Measurements from ENCODE around the gene PLAAT4.

Gene PLAAT4

DNA sequence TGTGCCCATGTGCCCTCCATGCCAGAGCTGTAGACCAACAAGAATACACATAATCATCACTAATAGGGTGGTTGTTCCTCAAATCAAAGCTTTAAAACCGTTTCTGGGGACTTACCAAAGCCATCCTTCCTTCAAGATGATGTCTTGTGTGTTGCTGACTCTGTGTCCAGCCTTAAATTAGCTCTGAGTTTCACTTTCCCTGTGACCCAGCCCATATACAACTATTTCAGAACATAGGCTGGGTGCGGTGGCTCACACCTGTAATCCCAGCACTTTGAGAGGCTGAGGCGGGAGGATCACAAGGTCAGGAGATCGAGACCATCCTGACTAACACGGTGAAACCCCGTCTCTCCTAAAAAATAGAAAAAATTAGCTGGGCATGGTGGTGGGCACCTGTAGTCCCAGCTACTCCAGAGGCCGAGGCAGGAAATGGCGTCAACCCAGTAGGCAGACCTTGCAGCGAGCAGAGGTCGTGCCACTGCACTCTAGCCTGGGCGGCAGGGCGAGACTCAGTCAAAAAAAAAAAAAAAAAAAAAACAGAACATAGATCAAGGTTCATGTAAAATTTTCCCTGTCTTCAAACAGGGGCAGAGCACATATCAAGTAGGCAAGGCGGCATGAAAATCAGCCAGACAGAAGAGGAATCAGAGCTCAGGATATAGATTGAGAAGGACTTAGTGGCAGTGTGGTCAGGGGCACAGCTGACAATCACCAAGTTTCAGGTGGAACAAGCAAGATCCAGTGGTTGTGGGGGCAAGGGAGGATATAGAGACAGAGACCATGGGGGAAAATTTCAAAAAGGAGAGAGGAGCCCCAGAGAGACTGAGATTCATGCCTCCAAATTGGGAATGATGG lies 26.8 kb downstream of the PLAAT4 start, which contains the start of gene PLAAT2:
TSS of gene PLAAT2 (minus strand) at position 179 of the 855 bp plus-strand sequence. CDS start at position 124, 55 bp downstream.
- H3K27me3 ChIP-seq (replicated peaks) = no peaks in the 10 kb centered on the region
- TF ChIP-seq, protein P1, sequence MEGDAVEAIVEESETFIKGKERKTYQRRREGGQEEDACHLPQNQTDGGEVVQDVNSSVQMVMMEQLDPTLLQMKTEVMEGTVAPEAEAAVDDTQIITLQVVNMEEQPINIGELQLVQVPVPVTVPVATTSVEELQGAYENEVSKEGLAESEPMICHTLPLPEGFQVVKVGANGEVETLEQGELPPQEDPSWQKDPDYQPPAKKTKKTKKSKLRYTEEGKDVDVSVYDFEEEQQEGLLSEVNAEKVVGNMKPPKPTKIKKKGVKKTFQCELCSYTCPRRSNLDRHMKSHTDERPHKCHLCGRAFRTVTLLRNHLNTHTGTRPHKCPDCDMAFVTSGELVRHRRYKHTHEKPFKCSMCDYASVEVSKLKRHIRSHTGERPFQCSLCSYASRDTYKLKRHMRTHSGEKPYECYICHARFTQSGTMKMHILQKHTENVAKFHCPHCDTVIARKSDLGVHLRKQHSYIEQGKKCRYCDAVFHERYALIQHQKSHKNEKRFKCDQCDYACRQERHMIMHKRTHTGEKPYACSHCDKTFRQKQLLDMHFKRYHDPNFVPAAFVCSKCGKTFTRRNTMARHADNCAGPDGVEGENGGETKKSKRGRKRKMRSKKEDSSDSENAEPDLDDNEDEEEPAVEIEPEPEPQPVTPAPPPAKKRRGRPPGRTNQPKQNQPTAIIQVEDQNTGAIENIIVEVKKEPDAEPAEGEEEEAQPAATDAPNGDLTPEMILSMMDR (IDR thresholded peaks at IDR 0.05; ENCODE audit: low read depth, low read length, missing control alignments) = no peak
- in situ Hi-C loops (cut with HindIII; ENCODE audit: low pct_ligation_motif_present, low sequenced_read_pairs) = no loop called here
- no peak within 1 kb of the TSS for H3K27ac ChIP-seq
- DNase-seq = no peak
- H3K36me3 ChIP-seq (replicated peaks) = no peaks in the 10 kb centered on the region
- no peak within 1 kb of the TSS for H3K4me3 ChIP-seq (ENCODE audit: low read depth, low read length)

DNA sequence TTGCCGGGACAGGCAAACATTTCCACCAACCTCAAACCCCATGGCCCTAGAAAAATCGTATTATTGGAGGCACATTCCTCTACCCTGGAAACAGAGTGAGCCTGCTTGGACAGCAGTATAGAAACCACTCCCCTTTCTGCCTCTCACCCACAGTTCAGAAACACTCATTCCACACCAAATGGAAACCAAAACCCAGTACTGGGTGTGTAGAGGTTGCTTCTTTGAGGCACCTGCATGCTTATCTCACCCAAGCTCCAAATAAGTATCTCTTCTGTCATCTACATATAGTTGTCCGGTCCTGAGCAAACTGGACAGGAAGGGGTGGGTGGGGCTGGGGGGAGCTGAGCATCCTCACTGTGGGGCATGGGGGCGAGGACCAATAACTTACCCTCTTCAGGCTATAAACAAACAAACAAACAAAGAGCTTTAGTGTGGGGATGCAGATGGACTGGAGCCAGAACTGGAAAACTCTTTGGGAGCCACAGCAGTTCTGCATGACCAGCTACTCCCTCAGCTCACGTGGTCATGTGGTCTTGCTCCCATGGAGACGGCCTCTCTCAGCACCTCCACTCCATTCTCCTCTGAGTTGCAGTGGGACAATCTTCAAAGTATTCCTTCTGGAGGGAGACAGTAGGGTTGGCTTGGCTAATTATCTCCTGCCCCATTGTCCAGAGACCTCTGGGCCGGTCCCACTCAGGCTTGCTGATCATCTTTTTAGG lies 27.6 kb downstream of the PLAAT4 start:
- no peak overlapping the region for H3K4me3 ChIP-seq (ENCODE audit: low read depth, low read length)
- DNase-seq = no peak
- H3K27me3 ChIP-seq (replicated peaks) = no peaks in the 10 kb centered on the region
- H3K27ac ChIP-seq = no peak overlapping the region
- H3K36me3 ChIP-seq (replicated peaks) = no peaks in the 10 kb centered on the region
- TF ChIP-seq, protein P1 (IDR thresholded peaks at IDR 0.05; ENCODE audit: low read depth, low read length, missing control alignments) = no peak
- in situ Hi-C loops (cut with HindIII; ENCODE audit: low pct_ligation_motif_present, low sequenced_read_pairs) = no loop called here

DNA sequence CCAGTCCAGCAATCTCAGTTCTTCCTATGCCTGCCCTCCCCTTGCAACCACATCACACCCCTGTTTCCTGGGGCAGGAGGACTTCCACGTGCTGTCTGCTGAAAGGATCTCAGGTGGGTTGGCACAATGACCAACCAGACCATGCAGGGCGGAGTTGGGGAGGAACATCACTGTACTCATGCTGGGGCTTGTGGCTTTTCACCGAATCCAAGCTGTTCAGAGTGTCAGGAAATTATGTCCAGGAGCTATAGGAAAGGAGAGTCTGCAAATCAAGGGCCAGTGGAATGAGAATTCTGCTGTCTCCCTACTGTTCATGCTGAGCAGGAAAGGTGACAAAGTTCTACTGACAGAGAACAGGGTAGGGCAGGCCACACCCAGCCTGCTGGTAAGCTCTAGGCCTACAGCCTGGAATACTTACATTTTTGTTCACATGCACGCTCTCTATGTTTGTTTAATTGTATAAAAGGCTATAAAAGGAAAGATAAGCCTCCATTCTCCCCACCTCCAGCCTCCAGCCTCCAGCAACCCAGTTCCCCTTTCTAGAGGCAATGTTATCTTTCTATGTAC lies 28.3 kb downstream of the PLAAT4 start:
- TF ChIP-seq, protein P1 (IDR thresholded peaks at IDR 0.05; ENCODE audit: low read depth, low read length, missing control alignments) = no peak
- no peak overlapping the region for H3K27ac ChIP-seq

DNA sequence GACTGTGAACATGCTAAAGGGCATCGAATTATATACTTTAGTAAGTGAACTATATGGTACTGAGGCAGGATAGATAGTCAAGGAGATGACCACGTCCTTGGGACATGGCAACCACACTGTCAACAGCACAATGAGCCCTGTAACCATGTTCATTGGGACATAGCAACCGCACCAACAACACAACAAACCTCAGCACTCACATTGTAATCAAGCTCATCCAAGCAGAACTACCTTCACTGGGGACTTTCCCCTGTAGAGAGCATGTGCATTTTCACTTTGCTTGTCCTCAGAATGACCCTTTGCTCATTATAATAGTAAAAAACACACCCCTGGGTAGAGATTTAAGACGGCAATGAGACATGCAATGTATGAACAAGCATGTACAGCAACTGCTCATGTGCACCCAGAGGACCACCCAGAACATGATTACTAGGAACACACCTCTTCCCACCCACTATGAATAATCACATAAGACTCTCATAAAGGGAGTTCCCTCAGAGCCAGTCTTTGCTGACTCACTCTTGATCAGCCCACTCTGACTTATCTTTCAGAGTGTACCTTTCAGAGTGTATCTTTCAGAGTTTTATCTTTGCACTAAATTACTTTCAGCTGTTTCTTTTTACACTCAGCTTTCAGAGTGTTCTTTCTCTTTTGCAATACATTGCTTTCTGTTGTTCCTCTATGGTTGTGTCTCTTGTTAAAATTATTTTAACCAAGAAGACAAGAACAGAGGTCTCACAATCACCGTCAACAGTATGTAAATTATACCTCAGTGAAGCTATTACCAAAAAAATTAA lies 30.6 kb downstream of the PLAAT4 start:
- Histone ChIP-seq H3K36me3 (replicated peaks) (no peaks in the 10 kb centered on the region), H3K27ac (peak overlapping the region; percentile 69)

More for the DNA sequence above, 28.3 kb downstream of the PLAAT4 start:
- H3K36me3 ChIP-seq (replicated peaks) = no peaks in the 10 kb centered on the region
- in situ Hi-C loops (cut with HindIII; ENCODE audit: low pct_ligation_motif_present, low sequenced_read_pairs) = no loop called here
- no peak overlapping the region for H3K4me3 ChIP-seq (ENCODE audit: low read depth, low read length)
- no peaks in the 10 kb centered on the region for H3K27me3 ChIP-seq (replicated peaks)
- no peak for DNase-seq

DNA sequence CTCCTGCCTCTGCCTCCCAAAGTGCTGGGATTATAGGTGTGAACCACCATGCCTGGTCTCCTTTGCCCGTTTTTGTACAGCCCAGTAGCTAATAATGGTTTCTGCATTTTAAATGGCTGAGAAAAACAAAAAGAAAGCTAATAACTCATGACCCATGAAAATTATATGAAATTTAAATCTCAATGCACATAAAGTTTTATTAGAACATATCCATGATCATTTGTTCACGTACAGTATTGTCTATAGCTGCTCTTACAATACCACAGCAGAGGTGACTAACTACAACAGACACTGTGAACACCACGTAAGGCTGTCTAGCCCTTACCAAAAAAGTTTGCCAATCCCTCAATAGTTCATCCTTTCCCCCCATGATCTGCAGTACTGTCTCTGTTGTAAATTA lies 33.0 kb downstream of the PLAAT4 start:
- no peaks in the 10 kb centered on the region for H3K36me3 ChIP-seq (replicated peaks)
- DNase-seq = no peak
- H3K27me3 ChIP-seq (replicated peaks) = no peaks in the 10 kb centered on the region
- H3K4me3 ChIP-seq (ENCODE audit: low read depth, low read length) = no peak overlapping the region
- no peak overlapping the region for H3K27ac ChIP-seq
- TF ChIP-seq, protein P1 (IDR thresholded peaks at IDR 0.05; ENCODE audit: low read depth, low read length, missing control alignments) = no peak
- in situ Hi-C loops (cut with HindIII; ENCODE audit: low pct_ligation_motif_present, low sequenced_read_pairs) = no loop called here

More for the DNA sequence above, 30.6 kb downstream of the PLAAT4 start:
- in situ Hi-C loops (cut with HindIII; ENCODE audit: low pct_ligation_motif_present, low sequenced_read_pairs) = no loop called here
- TF ChIP-seq, protein P1 (IDR thresholded peaks at IDR 0.05; ENCODE audit: low read depth, low read length, missing control alignments) = no peak
- H3K27me3 ChIP-seq (replicated peaks) = no peaks in the 10 kb centered on the region
- H3K4me3 ChIP-seq (ENCODE audit: low read depth, low read length) = no peak overlapping the region
- peak; percentile 86 for DNase-seq
